ENCODE results near the gene UCN2. TPM values are rescaled to one million over a fixed set of nuclear protein-coding genes. Genes with fewer than 3 reads are reported as not detected.

Gene UCN2
- total RNA-seq, 1 donor: 6.0 TPM

GRCh38 chr3:48576647-48577046, 13.1 kb upstream of the UCN2 start:
- DNase-seq (ENCODE audit: low read depth): no peak
- TF ChIP-seq CTCF (IDR thresholded peaks at IDR 0.05; ENCODE audit: insufficient read depth, low read depth, low read length): no peak
- H3K4me3 ChIP-seq (ENCODE audit: low read depth, low read length): no peak overlapping the region

GRCh38 chr3:48575366-48575765, 11.8 kb upstream of the UCN2 start:
- no peak for TF ChIP-seq CTCF (IDR thresholded peaks at IDR 0.05; ENCODE audit: insufficient read depth, low read depth, low read length)
- DNase-seq (ENCODE audit: low read depth): no peak
- no peak overlapping the region for H3K4me3 ChIP-seq (ENCODE audit: low read depth, low read length)

- TF ChIP-seq CTCF (IDR thresholded peaks at IDR 0.05; ENCODE audit: insufficient read depth, low read depth, low read length): no peak
- no peak overlapping the region for H3K4me3 ChIP-seq (ENCODE audit: low read depth, low read length)
- no peak for DNase-seq (ENCODE audit: low read depth)
Observed at GRCh38 chr3:48573973-48574585, 10.5 kb upstream of the UCN2 start.

GRCh38 chr3:48572517-48572916, 8.9 kb upstream of the UCN2 start:
- DNase-seq (ENCODE audit: low read depth): no peak
- H3K4me3 ChIP-seq (ENCODE audit: low read depth, low read length): no peak overlapping the region
- TF ChIP-seq CTCF (IDR thresholded peaks at IDR 0.05; ENCODE audit: insufficient read depth, low read depth, low read length): no peak

GRCh38 chr3:48571938-48572337, 8.4 kb upstream of the UCN2 start:
- H3K4me3 ChIP-seq (ENCODE audit: low read depth, low read length): no peak overlapping the region
- no peak for TF ChIP-seq CTCF (IDR thresholded peaks at IDR 0.05; ENCODE audit: insufficient read depth, low read depth, low read length)
- DNase-seq (ENCODE audit: low read depth): no peak

GRCh38 chr3:48569808-48570450, 6.3 kb upstream of the UCN2 start:
- no peak for DNase-seq (ENCODE audit: low read depth)
- TF ChIP-seq CTCF (IDR thresholded peaks at IDR 0.05; ENCODE audit: insufficient read depth, low read depth, low read length): no peak
- no peak overlapping the region for H3K4me3 ChIP-seq (ENCODE audit: low read depth, low read length)

GRCh38 chr3:48569400-48569799, 5.8 kb upstream of the UCN2 start:
- no peak for TF ChIP-seq CTCF (IDR thresholded peaks at IDR 0.05; ENCODE audit: insufficient read depth, low read depth, low read length)
- no peak overlapping the region for H3K4me3 ChIP-seq (ENCODE audit: low read depth, low read length)
- no peak for DNase-seq (ENCODE audit: low read depth)
